AG09309 (cell line): ENCODE measurements around the gene RPS6KA2.
"Not testable (repeated sequence)": the region's sequence is repeated elsewhere in the genome, so short reads cannot be mapped to it uniquely, and the experiment has no call there.

Experiments used
- DNase-seq: peaks from one replicate; pipeline ENCODE4 v3.0.0-alpha.2; 2010; ENCODE audit warnings: low read depth
- H3K4me3 ChIP-seq: 2 replicates; pipeline ENCODE4 v1.5.1; 2011; ENCODE audit warnings: mild to moderate bottlenecking, low read depth, low read length, moderate library complexity; ENCODE audit not compliant: control insufficient read depth
- CTCF ChIP-seq: IDR thresholded peaks from 2 replicates; pipeline ENCODE4 v1.5.1; 2011; ENCODE audit warnings: mild to moderate bottlenecking, low read depth, low read length, inconsistent platforms; ENCODE audit not compliant: insufficient read depth, control insufficient read depth; ENCODE audit errors: missing control alignments

The RPS6KA2 gene

GRCh38 chr6:166534658-166535406 is 92.2 kb downstream of the RPS6KA2 start:
- no peak for DNase-seq
- no peak overlapping the region for H3K4me3 ChIP-seq
- no peak for TF ChIP-seq CTCF

GRCh38 chr6:166533205-166533824 is 93.7 kb downstream of the RPS6KA2 start:
- H3K4me3 ChIP-seq = no peak overlapping the region
- no peak for DNase-seq

GRCh38 chr6:166532302-166532701 is 94.7 kb downstream of the RPS6KA2 start:
- TF ChIP-seq CTCF = no peak
- H3K4me3 ChIP-seq = no peak overlapping the region
- DNase-seq = no peak

More at GRCh38 chr6:166533205-166533824, 93.7 kb downstream of the RPS6KA2 start:
- TF ChIP-seq CTCF = no peak

- TF ChIP-seq CTCF = no peak
- H3K4me3 ChIP-seq = no peak overlapping the region
- DNase-seq = no peak
These were observed 96.6 kb downstream of the RPS6KA2 start for GRCh38 chr6:166530211-166531095.

- no peak for TF ChIP-seq CTCF
- DNase-seq = no peak
- H3K4me3 ChIP-seq = no peak overlapping the region
These were observed 97.5 kb downstream of the RPS6KA2 start for GRCh38 chr6:166529586-166529985.

GRCh38 chr6:166529058-166529457 is 98.0 kb downstream of the RPS6KA2 start:
- H3K4me3 ChIP-seq, DNase-seq: not testable (repeated sequence)

- TF ChIP-seq CTCF = no peak
- no peak for DNase-seq
- H3K4me3 ChIP-seq = no peak overlapping the region
These were observed 99.2 kb downstream of the RPS6KA2 start for GRCh38 chr6:166527849-166528248.
